ENCODE results near the gene RGS14.

GRCh38 chr5:177309351-177310191 lies 48.2 kb upstream of the RGS14 start:
- TF ChIP-seq CTCF (IDR thresholded peaks at IDR 0.05; ENCODE audit: extremely low read depth in 1 of 2, insufficient read depth in 1 of 2, low read depth in 1 of 2, low read length in 2 of 2): peak; percentile 95
- no peak for TF ChIP-seq POLR2AphosphoS5 (IDR thresholded peaks at IDR 0.05; ENCODE audit: insufficient read depth, low read depth, low read length)
- no peak for TF ChIP-seq EZH2 (IDR thresholded peaks at IDR 0.05; ENCODE audit: borderline replicate concordance, low read depth, low read length, severe bottlenecking)
- TF ChIP-seq POLR2A (IDR thresholded peaks at IDR 0.05; ENCODE audit: low read depth, low read length): no peak
